Measurements from ENCODE around the gene TTC21B. TPM values are rescaled to one million over a fixed set of nuclear protein-coding genes. Genes with fewer than 3 reads are reported as not detected.

Gene TTC21B
- total and polyA plus RNA-seq, 3 experiments from 2014 or later, result 8.6 to 21.8 (median 19.2) TPM

DNA sequence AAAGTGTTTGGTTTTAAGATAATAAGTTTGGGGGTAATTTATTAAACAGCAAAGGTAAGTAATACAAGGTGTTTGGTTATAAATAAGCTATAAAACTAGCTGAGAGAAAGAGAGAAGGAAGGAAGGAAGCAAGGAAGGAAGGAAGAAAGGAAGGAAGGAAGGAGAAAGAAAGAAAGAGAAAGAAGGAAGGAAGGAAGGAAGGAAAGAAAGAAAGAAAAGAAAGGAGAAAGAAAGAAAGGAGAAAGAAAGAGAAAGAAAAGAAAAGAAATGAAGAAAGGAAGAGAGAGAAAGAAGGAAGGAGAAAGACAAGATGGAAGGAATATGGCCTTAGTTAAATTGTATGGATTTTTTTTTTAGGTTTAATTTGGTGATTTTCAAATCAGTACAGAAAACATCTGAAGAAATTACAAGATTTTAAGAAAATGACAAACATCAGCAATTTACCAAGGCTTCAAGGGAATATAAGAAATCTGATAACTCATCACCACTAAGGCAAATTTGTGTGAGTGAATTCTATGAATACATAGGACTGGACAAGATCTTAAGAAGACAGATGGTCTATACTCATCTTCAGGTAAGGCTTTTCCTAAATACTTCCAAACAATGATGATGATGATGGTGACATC, 113.1 kb downstream of the TTC21B start:
- H3K4me1 ChIP-seq (ENCODE audit: insufficient read depth, low read length), result no peaks in the 10 kb centered on the region
- Mint-ChIP-seq H3K4me3 (no peak overlapping the region), H3K36me3 (peaks cover 0 to 3% (median 3%) of the 10 kb centered on the region in 3 donors), H3K27me3 (peaks cover 3 to 4% of the 10 kb centered on the region in 2 donors), H3K27ac (no peak overlapping the region), H3K4me1 (no peaks in the 10 kb centered on the region), H3K9me3 (no peaks in the 10 kb centered on the region)
- DNase-seq, result no peak
- no peaks in the 10 kb centered on the region for H3K36me3 ChIP-seq (ENCODE audit: insufficient read depth, low read length)
- ChIA-PET POLR2A (no interaction called here), CTCF (no interaction called here)
- H3K4me3 ChIP-seq (ENCODE audit: low read length), result no peak overlapping the region
- no peaks in the 10 kb centered on the region for H3K27me3 ChIP-seq (ENCODE audit: insufficient read depth, low read length, poor library complexity, severe bottlenecking)
- H3K27ac ChIP-seq (ENCODE audit: low read depth, low read length), result no peak overlapping the region
- H3K9me3 ChIP-seq (ENCODE audit: low read length), result no peaks in the 10 kb centered on the region

DNA sequence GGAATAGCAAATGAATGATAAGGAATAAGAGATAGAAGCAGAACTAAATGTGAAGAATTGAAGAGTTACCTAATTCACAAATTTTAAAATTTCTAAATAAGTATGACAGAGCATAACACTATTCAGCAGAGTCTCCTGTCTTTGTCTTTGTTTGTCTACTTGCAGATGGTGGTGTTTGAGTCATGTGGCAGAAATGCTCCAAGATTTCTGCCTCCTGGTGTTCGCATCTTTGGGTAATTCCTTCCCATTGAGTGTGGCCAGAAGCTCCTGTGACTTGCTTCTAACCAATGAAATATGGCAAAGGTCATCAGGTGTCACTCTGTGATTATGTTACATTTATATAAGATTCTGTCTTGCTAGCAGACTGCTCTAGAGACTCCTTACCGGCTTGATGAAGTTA, 114.0 kb downstream of the TTC21B start:
- ChIA-PET CTCF (interaction anchor here (1.2 kb wide), 1 partner anchor 13 kb away, joined by 3 read pairs; no protein-coding TSS in a partner anchor), POLR2A (no interaction called here)
- H3K36me3 ChIP-seq (ENCODE audit: insufficient read depth, low read length), result no peaks in the 10 kb centered on the region

DNA sequence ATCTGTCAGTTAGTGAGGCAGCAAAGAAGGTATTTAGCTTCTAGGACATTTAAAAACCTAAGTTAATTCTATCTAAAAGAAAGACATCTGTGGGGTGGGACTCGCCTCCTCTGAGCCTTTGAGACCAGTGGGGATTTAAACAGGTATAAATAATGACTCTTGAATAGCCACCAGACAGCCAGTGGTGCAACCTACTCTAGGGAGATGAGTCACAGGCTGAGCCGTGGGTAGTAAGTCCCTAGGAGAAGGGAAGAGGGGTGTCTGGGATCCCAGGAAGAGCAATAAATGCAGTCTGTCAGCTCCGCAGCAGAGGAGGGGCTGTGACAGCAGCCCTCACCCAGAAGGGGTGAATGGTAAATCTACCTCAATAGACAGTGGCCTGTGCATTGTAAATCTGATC, 116.5 kb downstream of the TTC21B start:
- no peak overlapping the region for H3K4me3 Mint-ChIP-seq
- H3K36me3 Mint-ChIP-seq, result peaks cover 0 to 10% (median 3%) of the 10 kb centered on the region in 3 donors
- no peaks in the 10 kb centered on the region for H3K4me1 ChIP-seq (ENCODE audit: insufficient read depth, low read length)
- no peaks in the 10 kb centered on the region for H3K36me3 ChIP-seq (ENCODE audit: insufficient read depth, low read length)
- H3K27me3 Mint-ChIP-seq, result peaks cover 4 to 5% of the 10 kb centered on the region in 2 donors
- H3K9me3 ChIP-seq (ENCODE audit: low read length), result no peaks in the 10 kb centered on the region
- peaks cover 0 to 2% (median 0%) of the 10 kb centered on the region in 5 donors for H3K9me3 Mint-ChIP-seq
- ChIA-PET CTCF (no interaction called here), POLR2A (no interaction called here)
- no peaks in the 10 kb centered on the region for H3K27me3 ChIP-seq (ENCODE audit: insufficient read depth, low read length, poor library complexity, severe bottlenecking)
- H3K27ac ChIP-seq (ENCODE audit: low read depth, low read length), result no peak overlapping the region
- no peak overlapping the region for H3K4me3 ChIP-seq (ENCODE audit: low read length)
- DNase-seq, result no peak
- peak overlapping the region in 1 of 8 donors; percentile 53 for H3K27ac Mint-ChIP-seq
- H3K4me1 Mint-ChIP-seq, result no peaks in the 10 kb centered on the region

More for the DNA sequence above, 114.0 kb downstream of the TTC21B start:
- Mint-ChIP-seq H3K4me3 (no peak overlapping the region), H3K9me3 (no peaks in the 10 kb centered on the region), H3K27me3 (peaks cover 3 to 4% of the 10 kb centered on the region in 2 donors), H3K4me1 (no peaks in the 10 kb centered on the region), H3K36me3 (peaks cover 0 to 3% (median 3%) of the 10 kb centered on the region in 3 donors), H3K27ac (no peak overlapping the region)
- Histone ChIP-seq H3K9me3 (ENCODE audit: low read length) (no peaks in the 10 kb centered on the region), H3K4me3 (ENCODE audit: low read length) (no peak overlapping the region), H3K27ac (ENCODE audit: low read depth, low read length) (no peak overlapping the region), H3K4me1 (ENCODE audit: insufficient read depth, low read length) (no peaks in the 10 kb centered on the region), H3K27me3 (ENCODE audit: insufficient read depth, low read length, poor library complexity, severe bottlenecking) (no peaks in the 10 kb centered on the region)
- no peak for DNase-seq

DNA sequence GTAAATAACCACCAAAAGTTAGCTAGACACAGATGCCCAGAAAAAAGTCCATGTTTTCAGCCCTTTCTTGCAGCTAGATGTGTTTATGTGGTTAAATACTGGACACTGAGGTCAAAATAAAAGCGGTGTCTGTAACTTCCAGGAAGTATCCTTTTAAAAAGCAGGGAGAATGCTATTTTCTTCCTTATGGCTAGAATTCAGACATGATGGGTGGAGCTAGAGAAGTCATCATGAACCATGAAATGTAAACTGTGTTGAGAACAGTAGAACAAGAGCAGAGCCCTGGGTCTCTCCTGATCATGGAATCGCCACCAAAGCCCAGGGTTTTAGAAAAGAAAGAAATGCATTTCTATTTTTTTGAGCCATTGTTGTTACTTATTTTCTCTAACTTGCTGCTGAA, 118.2 kb downstream of the TTC21B start:
- Mint-ChIP-seq H3K27me3 (peaks cover 4 to 12% of the 10 kb centered on the region in 2 donors), H3K9me3 (peaks cover 0 to 2% (median 0%) of the 10 kb centered on the region in 5 donors), H3K27ac (no peak overlapping the region), H3K4me1 (no peaks in the 10 kb centered on the region), H3K4me3 (no peak overlapping the region), H3K36me3 (peaks cover 0 to 10% (median 3%) of the 10 kb centered on the region in 3 donors)
- Histone ChIP-seq H3K9me3 (ENCODE audit: low read length) (no peaks in the 10 kb centered on the region), H3K36me3 (ENCODE audit: insufficient read depth, low read length) (no peaks in the 10 kb centered on the region), H3K4me1 (ENCODE audit: insufficient read depth, low read length) (no peaks in the 10 kb centered on the region), H3K27me3 (ENCODE audit: insufficient read depth, low read length, poor library complexity, severe bottlenecking) (no peaks in the 10 kb centered on the region), H3K27ac (ENCODE audit: low read depth, low read length) (no peak overlapping the region), H3K4me3 (ENCODE audit: low read length) (no peak overlapping the region)
- POLR2A ChIA-PET, result no interaction called here
- DNase-seq, result no peak
- CTCF ChIA-PET, result no interaction called here

DNA sequence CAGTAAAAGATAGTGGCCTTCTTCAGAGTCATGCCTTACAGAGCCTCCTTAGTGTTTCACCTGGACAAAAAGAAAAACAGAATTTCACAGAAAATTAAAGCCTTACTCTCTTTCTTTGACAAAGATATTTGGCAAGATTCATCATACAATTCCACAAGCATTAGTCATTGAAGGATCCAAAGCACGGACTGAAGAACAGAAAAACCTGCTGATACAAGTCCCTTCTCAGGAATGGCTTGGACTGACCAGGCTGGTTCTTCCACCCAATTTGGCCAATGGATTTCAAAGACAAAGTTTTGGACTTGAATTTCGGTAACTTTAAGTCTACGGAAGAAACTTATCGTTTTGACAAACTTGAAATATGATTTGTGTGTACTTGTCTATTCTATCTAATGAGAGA, 120.4 kb downstream of the TTC21B start:
- ChIA-PET CTCF (no interaction called here), POLR2A (no interaction called here)
- H3K9me3 ChIP-seq (ENCODE audit: low read length), result no peaks in the 10 kb centered on the region
- H3K4me3 ChIP-seq (ENCODE audit: low read length), result no peak overlapping the region
- Mint-ChIP-seq H3K27ac (no peak overlapping the region), H3K36me3 (peaks cover 0 to 6% (median 0%) of the 10 kb centered on the region in 3 donors), H3K4me1 (no peaks in the 10 kb centered on the region), H3K9me3 (peaks cover 0 to 2% (median 0%) of the 10 kb centered on the region in 5 donors), H3K27me3 (peaks cover 0 to 12% of the 10 kb centered on the region in 2 donors), H3K4me3 (no peak overlapping the region)
- DNase-seq, result no peak
- H3K27ac ChIP-seq (ENCODE audit: low read depth, low read length), result no peak overlapping the region
- H3K27me3 ChIP-seq (ENCODE audit: insufficient read depth, low read length, poor library complexity, severe bottlenecking), result no peaks in the 10 kb centered on the region
- no peaks in the 10 kb centered on the region for H3K4me1 ChIP-seq (ENCODE audit: insufficient read depth, low read length)
- no peaks in the 10 kb centered on the region for H3K36me3 ChIP-seq (ENCODE audit: insufficient read depth, low read length)

DNA sequence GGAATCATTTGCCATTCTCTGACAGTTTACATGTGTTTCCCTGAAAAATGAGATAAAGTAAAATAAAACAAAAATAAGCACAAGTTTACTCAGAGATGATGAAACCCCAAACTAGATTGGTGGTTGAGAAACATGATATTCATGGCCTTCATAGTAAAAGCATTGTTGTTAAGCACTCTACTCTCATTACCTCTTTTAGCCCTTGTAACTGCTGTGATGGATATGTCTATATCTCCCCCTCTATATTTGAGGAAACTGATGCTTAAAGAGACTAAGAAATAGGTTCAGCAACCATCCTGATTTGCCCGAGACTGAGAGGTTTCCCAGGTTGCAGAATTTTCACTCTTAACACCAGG, 125.7 kb downstream of the TTC21B start:
- Mint-ChIP-seq H3K9me3 (peaks cover 0 to 2% (median 0%) of the 10 kb centered on the region in 5 donors), H3K27ac (no peak overlapping the region), H3K36me3 (peaks cover 0 to 6% (median 0%) of the 10 kb centered on the region in 3 donors), H3K4me1 (no peaks in the 10 kb centered on the region), H3K27me3 (peaks cover 4 to 16% of the 10 kb centered on the region in 2 donors), H3K4me3 (no peak overlapping the region)
- H3K27ac ChIP-seq (ENCODE audit: low read depth, low read length), result no peak overlapping the region
- H3K4me1 ChIP-seq (ENCODE audit: insufficient read depth, low read length), result no peaks in the 10 kb centered on the region
- ChIA-PET POLR2A (no interaction called here), CTCF (no interaction called here)
- H3K4me3 ChIP-seq (ENCODE audit: low read length), result no peak overlapping the region
- H3K27me3 ChIP-seq (ENCODE audit: insufficient read depth, low read length, poor library complexity, severe bottlenecking), result no peaks in the 10 kb centered on the region
- no peaks in the 10 kb centered on the region for H3K9me3 ChIP-seq (ENCODE audit: low read length)
- H3K36me3 ChIP-seq (ENCODE audit: insufficient read depth, low read length), result no peaks in the 10 kb centered on the region
- DNase-seq, result no peak

DNA sequence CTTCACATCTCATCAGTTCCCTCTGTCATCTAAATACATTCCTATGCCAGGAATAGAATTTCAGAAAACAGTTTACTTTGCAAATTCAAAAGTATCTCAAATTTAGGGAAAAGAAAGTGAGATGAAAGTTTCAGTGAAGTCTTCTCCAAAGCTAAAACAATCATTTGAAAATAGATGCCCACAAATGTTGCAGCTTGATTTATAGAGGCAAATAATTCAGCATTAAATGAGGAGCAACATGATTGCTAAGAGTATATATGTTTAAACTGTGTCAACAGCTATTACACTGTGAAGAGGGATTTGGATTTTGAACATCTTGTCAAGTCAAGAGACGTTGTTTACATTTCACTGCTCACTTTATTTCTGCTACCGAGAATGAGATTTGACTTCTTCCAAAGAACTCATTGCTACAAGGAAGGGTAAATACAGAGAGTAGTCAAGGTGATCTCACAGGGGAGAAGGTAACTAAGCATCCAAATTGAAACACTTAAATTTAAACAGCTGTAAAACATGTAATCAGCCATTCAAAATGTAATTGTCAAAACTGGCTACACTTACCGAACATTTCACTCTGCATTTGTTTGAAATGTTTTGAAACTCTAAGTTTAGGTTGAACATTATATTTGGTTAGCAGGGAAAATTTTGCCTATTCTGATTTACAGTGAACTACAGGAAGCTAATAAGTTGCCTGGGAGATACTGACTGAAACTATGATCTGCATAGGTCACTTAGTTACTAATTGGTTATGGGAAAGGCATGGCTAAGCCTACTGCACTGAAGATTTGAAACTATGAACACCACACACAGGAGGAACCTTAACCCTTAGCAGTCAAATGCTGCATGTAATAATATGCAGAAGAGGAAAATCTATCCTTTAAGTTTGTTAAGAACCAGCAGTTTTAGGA, 126.3 kb downstream of the TTC21B start:
- Histone ChIP-seq H3K27ac (ENCODE audit: low read depth, low read length) (no peak overlapping the region), H3K4me1 (ENCODE audit: insufficient read depth, low read length) (no peaks in the 10 kb centered on the region), H3K27me3 (ENCODE audit: insufficient read depth, low read length, poor library complexity, severe bottlenecking) (no peaks in the 10 kb centered on the region), H3K9me3 (ENCODE audit: low read length) (no peaks in the 10 kb centered on the region), H3K4me3 (ENCODE audit: low read length) (no peak overlapping the region), H3K36me3 (ENCODE audit: insufficient read depth, low read length) (no peaks in the 10 kb centered on the region)
- Mint-ChIP-seq H3K4me3 (no peak overlapping the region), H3K4me1 (no peaks in the 10 kb centered on the region), H3K27me3 (peaks cover 4 to 16% of the 10 kb centered on the region in 2 donors), H3K27ac (no peak overlapping the region), H3K36me3 (peaks cover 0 to 2% (median 0%) of the 10 kb centered on the region in 3 donors), H3K9me3 (peaks cover 0 to under 1% (median 0%) of the 10 kb centered on the region in 5 donors)
- no peak for DNase-seq
- CTCF ChIA-PET, result interaction anchor here (1.0 kb wide), 1 partner anchor 12 kb away, joined by 3 read pairs; no protein-coding TSS in a partner anchor
- POLR2A ChIA-PET, result no interaction called here

DNA sequence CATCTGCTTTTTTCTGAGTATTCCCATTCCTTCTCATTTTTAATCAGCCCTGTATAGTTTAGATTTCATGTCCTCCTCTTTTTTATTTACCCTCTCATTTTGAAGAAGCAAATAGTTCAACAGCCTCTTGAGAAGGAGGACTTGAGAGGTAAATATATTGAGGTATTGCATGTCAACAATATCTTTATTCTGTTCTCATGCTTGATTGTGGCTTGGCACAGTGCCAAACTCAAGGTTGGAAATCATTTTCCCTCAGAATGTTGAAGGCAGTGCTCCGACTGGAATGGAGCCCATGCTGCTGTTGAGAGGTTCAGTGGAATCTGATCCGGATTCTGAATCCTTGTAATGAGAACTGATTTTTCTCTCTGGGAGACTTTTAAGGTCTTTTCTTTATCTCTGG, 128.5 kb downstream of the TTC21B start:
- Mint-ChIP-seq H3K36me3 (no peaks in the 10 kb centered on the region), H3K27ac (no peak overlapping the region), H3K9me3 (peaks cover 0 to 2% (median 0%) of the 10 kb centered on the region in 5 donors), H3K4me3 (no peak overlapping the region), H3K4me1 (no peaks in the 10 kb centered on the region), H3K27me3 (peaks cover 4 to 15% of the 10 kb centered on the region in 2 donors)
- H3K4me3 ChIP-seq (ENCODE audit: low read length), result no peak overlapping the region
- POLR2A ChIA-PET, result no interaction called here
- DNase-seq, result no peak
- no peaks in the 10 kb centered on the region for H3K36me3 ChIP-seq (ENCODE audit: insufficient read depth, low read length)
- H3K27ac ChIP-seq (ENCODE audit: low read depth, low read length), result no peak overlapping the region
- no peaks in the 10 kb centered on the region for H3K27me3 ChIP-seq (ENCODE audit: insufficient read depth, low read length, poor library complexity, severe bottlenecking)
- H3K9me3 ChIP-seq (ENCODE audit: low read length), result no peaks in the 10 kb centered on the region
- CTCF ChIA-PET, result no interaction called here
- H3K4me1 ChIP-seq (ENCODE audit: insufficient read depth, low read length), result no peaks in the 10 kb centered on the region

All from CD8-positive, alpha-beta memory T cell (primary cell).